Panc1 (cell line): ENCODE measurements around the gene ACP3. TPM values are rescaled to one million over a fixed set of nuclear protein-coding genes. Genes with fewer than 3 reads are reported as not detected.

Experiments used
- ATAC-seq: fragments of 200-7000 bp; cut with Tn5 transposase; 2 replicates; pipeline ENCODE4 v1.9.1; 2020; ENCODE audit warnings: mild to moderate bottlenecking, moderate library complexity
- BruUV-seq: library from RNA; stranded (reverse); fragments of 400-500 nt; replicated peaks from 2 replicates; lab custom pipeline; 2021; lab: Mats Ljungman, UMichigan
- CTCF ChIA-PET: fragments of 300-600 bp; sonication (Branson Sonifier 250); formaldehyde crosslinking; loops from one replicate; lab custom pipeline; 2022; ENCODE audit warnings: antibody characterized with exemption; lab: Charles Lee
- POLR2A ChIA-PET: fragments of 300-600 bp; sonication (Branson Sonifier 250); formaldehyde crosslinking; loops from one replicate; lab custom pipeline; 2022; ENCODE audit warnings: antibody characterized with exemption; lab: Charles Lee
- DNase-seq: peaks from one replicate; pipeline ENCODE4 v3.0.0-alpha.2; 2010; ENCODE audit warnings: low read depth, low spot score
- H3K27ac ChIP-seq: 2 replicates; pipeline ENCODE4 v1.5.1; 2011; ENCODE audit warnings: mild to moderate bottlenecking, low read length, inconsistent platforms
- H3K27me3 ChIP-seq: fragments of 200-500 bp; sonication (Bioruptor generic); 2 replicates; pipeline ENCODE4 v1.6.0; 2014; ENCODE audit warnings: low read length, inconsistent platforms; ENCODE audit not compliant: control insufficient read depth, insufficient read depth
- H3K36me3 ChIP-seq: fragments of 200-500 bp; sonication (Bioruptor generic); 2 replicates; pipeline ENCODE4 v1.5.1; 2014; ENCODE audit warnings: inconsistent platforms, mild to moderate bottlenecking, low read length, moderate library complexity; ENCODE audit not compliant: control insufficient read depth, insufficient read depth
- H3K4me1 ChIP-seq: 2 replicates; pipeline ENCODE4 v1.5.1; 2011; ENCODE audit warnings: inconsistent platforms, mild to moderate bottlenecking, low read length, moderate library complexity; ENCODE audit not compliant: control insufficient read depth, insufficient read depth
- H3K4me3 ChIP-seq, 2 experiments: 2 replicates each; pipeline ENCODE4 v1.5.1; 2011 to 2012; ENCODE audit warnings: low read depth in 2 of 2, low read length in 2 of 2, mild to moderate bottlenecking in 2 of 2, inconsistent platforms in 1 of 2, moderate library complexity in 1 of 2
- H3K9me3 ChIP-seq: fragments of 200-500 bp; sonication (Bioruptor generic); 2 replicates; pipeline ENCODE4 v1.5.1; 2014; ENCODE audit warnings: low read depth, mild to moderate bottlenecking, inconsistent platforms, low read length, moderate library complexity; ENCODE audit not compliant: control insufficient read depth, insufficient read depth
- CTCF ChIP-seq: fragments of 450-650 bp; IDR thresholded peaks from 2 replicates; pipeline ENCODE4 v1.5.1; 2017; ENCODE audit warnings: mild to moderate bottlenecking
- POLR2AphosphoS5 ChIP-seq: IDR thresholded peaks from 2 replicates; pipeline ENCODE4 v1.6.1; 2012; ENCODE audit warnings: mild to moderate bottlenecking, low read depth, low read length, moderate library complexity
- REST ChIP-seq, 2 experiments: IDR thresholded peaks; 2 replicates each; pipeline ENCODE4 v1.6.1; 2011 to 2012; ENCODE audit warnings: low read depth in 2 of 2, control low read depth in 1 of 2, low read length in 1 of 2, mild to moderate bottlenecking in 1 of 2, moderate library complexity in 1 of 2; ENCODE audit not compliant: insufficient read depth in 1 of 2
- SIN3A ChIP-seq: IDR thresholded peaks from 2 replicates; pipeline ENCODE4 v1.6.1; 2012; ENCODE audit warnings: low read depth, mild to moderate bottlenecking, low read length, moderate library complexity, borderline replicate concordance; ENCODE audit not compliant: insufficient read depth
- TCF7L2 ChIP-seq: IDR thresholded peaks from 2 replicates; pipeline ENCODE4 v1.6.1; 2011; ENCODE audit warnings: mild to moderate bottlenecking, low read depth, low read length, inconsistent platforms
- in situ Hi-C: cut with HindIII; loops from 2 replicates; pipeline ENCODE4 v1.10.0; 2016; ENCODE audit warnings: low sequenced_read_pairs, low pct_unique_long_range_greater_than_20kb
- intact Hi-C: fragments of 100-400 bp; cut with micrococcal nuclease; formaldehyde crosslinking; loops from one replicate; pipeline ENCODE4 v1.10.0; 2022; ENCODE audit not compliant: unreplicated experiment
- total RNA-seq: library from RNA; stranded (reverse); gene quantifications from one replicate; pipeline ENCODE4 v1.2.1, GENCODE V29; 2021; ENCODE audit not compliant: unreplicated experiment

Gene ACP3
- total RNA-seq, 1 experiment from 2014 or later = not detected

GRCh38 chr3:132346841-132347736 is 29.9 kb downstream of the ACP3 start:
- ATAC-seq (no peak), DNase-seq (no peak)
- intact Hi-C loops (loop anchor here (10.0 kb wide), 1 partner anchor 312 kb away; the partner anchor contains the start of gene CPNE4), in situ Hi-C loops (no loop called here)
- POLR2A ChIA-PET = no interaction called here
- no TSS peak for BruUV-seq
- Histone ChIP-seq H3K4me1 (no peaks in the 10 kb centered on the region), H3K9me3 (no peaks in the 10 kb centered on the region), H3K27me3 (peaks cover 10% of the 10 kb centered on the region), H3K4me3 (no peak overlapping the region), H3K27ac (no peak overlapping the region), H3K36me3 (no peaks in the 10 kb centered on the region)
- TF ChIP-seq CTCF = no peak
- TF ChIP-seq SIN3A = no peak
- TF ChIP-seq POLR2AphosphoS5 = no peak
- TF ChIP-seq TCF7L2 = no peak
- no peak for TF ChIP-seq REST (IDR thresholded peaks at IDR 0.05; ENCODE audit: insufficient read depth in 1 of 2, low read depth in 2 of 2, low read length in 1 of 2)
- CTCF ChIA-PET = no interaction called here

GRCh38 chr3:132347811-132348210 is 30.6 kb downstream of the ACP3 start:
- H3K27ac ChIP-seq = no peak overlapping the region
- no peaks in the 10 kb centered on the region for H3K4me1 ChIP-seq
- ATAC-seq (no peak), DNase-seq (no peak)
- in situ Hi-C loops (no loop called here), intact Hi-C loops (loop anchor here (10.0 kb wide), 1 partner anchor 313 kb away; the partner anchor contains the start of gene CPNE4)
- no peak overlapping the region for H3K4me3 ChIP-seq
- no peaks in the 10 kb centered on the region for H3K9me3 ChIP-seq
- peaks cover 4% of the 10 kb centered on the region for H3K27me3 ChIP-seq
- no TSS peak for BruUV-seq
- POLR2A ChIA-PET = no interaction called here
- H3K36me3 ChIP-seq = no peaks in the 10 kb centered on the region
- CTCF ChIA-PET = no interaction called here
- TF ChIP-seq CTCF (no peak), SIN3A (no peak), REST (IDR thresholded peaks at IDR 0.05; ENCODE audit: insufficient read depth in 1 of 2, low read depth in 2 of 2, low read length in 1 of 2) (no peak), POLR2AphosphoS5 (no peak), TCF7L2 (no peak)
